H9 (cell line): ENCODE data around the gene SFXN1. TPM values are rescaled to one million over a fixed set of nuclear protein-coding genes. Genes with fewer than 3 reads are reported as not detected.

ENCODE experiments used
- DNase-seq: peaks from one replicate; pipeline ENCODE4 v3.0.0-alpha.2; 2017
- H2AFZ ChIP-seq: one replicate; pipeline ENCODE4 v1.6.1; 2013; ENCODE audit warnings: mild to moderate bottlenecking, low read length, control low read depth, moderate library complexity
- H2AK5ac ChIP-seq: 2 replicates; pipeline ENCODE4 v1.6.1; 2013; ENCODE audit warnings: low read length, control low read depth, mixed read lengths; ENCODE audit not compliant: insufficient read length
- H2BK120ac ChIP-seq: one replicate; pipeline ENCODE4 v1.6.1; 2013; ENCODE audit warnings: low read depth, mild to moderate bottlenecking, low read length, control low read depth, inconsistent platforms; ENCODE audit not compliant: poor library complexity, severe bottlenecking
- H2BK12ac ChIP-seq: 2 replicates; pipeline ENCODE4 v1.6.1; 2013; ENCODE audit warnings: low read length, control low read depth, mixed read lengths, low read depth; ENCODE audit not compliant: insufficient read length
- H2BK15ac ChIP-seq: 2 replicates; pipeline ENCODE4 v1.6.1; 2013; ENCODE audit warnings: low read depth, low read length, control low read depth
- H2BK20ac ChIP-seq: one replicate; pipeline ENCODE4 v1.6.1; 2013; ENCODE audit warnings: low read depth, mild to moderate bottlenecking, low read length, control low read depth, inconsistent platforms; ENCODE audit not compliant: poor library complexity, severe bottlenecking
- H2BK5ac ChIP-seq: 2 replicates; pipeline ENCODE4 v1.6.1; 2013; ENCODE audit warnings: low read length, control low read depth, mixed read lengths; ENCODE audit not compliant: insufficient read length
- H3K14ac ChIP-seq: 2 replicates; pipeline ENCODE4 v1.6.1; 2013; ENCODE audit warnings: low read length, control low read depth; ENCODE audit not compliant: insufficient read depth
- H3K18ac ChIP-seq: 2 replicates; pipeline ENCODE4 v1.6.1; 2013; ENCODE audit warnings: low read depth, mild to moderate bottlenecking, mixed read lengths, low read length, control low read depth; ENCODE audit not compliant: insufficient read length
- H3K23ac ChIP-seq: 2 replicates; pipeline ENCODE4 v1.6.1; 2013; ENCODE audit warnings: low read length, control low read depth, mixed read lengths, low read depth; ENCODE audit not compliant: insufficient read length
- H3K23me2 ChIP-seq: 2 replicates; pipeline ENCODE4 v1.6.1; 2013; ENCODE audit warnings: low read depth, mild to moderate bottlenecking, mixed read lengths, low read length, control low read depth; ENCODE audit not compliant: insufficient read length, poor library complexity, severe bottlenecking
- H3K27ac ChIP-seq: 2 replicates; pipeline ENCODE4 v1.5.1; 2013; ENCODE audit warnings: low read length, control low read depth, mixed read lengths, low read depth; ENCODE audit not compliant: insufficient read length
- H3K27me3 ChIP-seq: 2 replicates; pipeline ENCODE4 v1.6.1; 2013; ENCODE audit warnings: low read length, control low read depth, inconsistent platforms; ENCODE audit not compliant: insufficient read depth
- H3K4ac ChIP-seq: 2 replicates; pipeline ENCODE4 v1.6.1; 2013; ENCODE audit warnings: low read depth, mild to moderate bottlenecking, control low read depth, inconsistent platforms, low read length, moderate library complexity
- H3K4me1 ChIP-seq: 2 replicates; pipeline ENCODE4 v1.6.1; 2013; ENCODE audit warnings: low read length, control low read depth, inconsistent platforms; ENCODE audit not compliant: insufficient read depth
- H3K4me2 ChIP-seq: 2 replicates; pipeline ENCODE4 v1.6.1; 2013; ENCODE audit warnings: low read length, control low read depth, mixed read lengths; ENCODE audit not compliant: insufficient read length, insufficient read depth
- H3K56ac ChIP-seq: 2 replicates; pipeline ENCODE4 v1.6.1; 2013; ENCODE audit warnings: low read depth, mild to moderate bottlenecking, mixed read lengths, low read length, control low read depth; ENCODE audit not compliant: insufficient read length
- H3K79me1 ChIP-seq: 2 replicates; pipeline ENCODE4 v1.6.1; 2013; ENCODE audit warnings: low read depth, mild to moderate bottlenecking, moderate library complexity, low read length, control low read depth, inconsistent platforms; ENCODE audit not compliant: insufficient read depth, poor library complexity, severe bottlenecking
- H3K79me2 ChIP-seq: 2 replicates; pipeline ENCODE4 v1.6.1; 2013; ENCODE audit warnings: low read length, control low read depth, inconsistent platforms; ENCODE audit not compliant: insufficient read depth
- H3K9ac ChIP-seq: 2 replicates; pipeline ENCODE4 v1.6.1; 2013; ENCODE audit warnings: low read length, control low read depth, mixed read lengths; ENCODE audit not compliant: insufficient read length; ENCODE audit errors: extremely low read depth
- H3K9me3 ChIP-seq: one replicate; pipeline ENCODE4 v1.6.1; 2013; ENCODE audit warnings: low read depth, low read length, inconsistent platforms; ENCODE audit not compliant: control insufficient read depth
- H3T11ph ChIP-seq: one replicate; pipeline ENCODE4 v1.6.1; 2013; ENCODE audit warnings: mild to moderate bottlenecking, low read length, control low read depth, inconsistent platforms
- H4K20me1 ChIP-seq: one replicate; pipeline ENCODE4 v1.6.1; 2013; ENCODE audit not compliant: control insufficient read depth, insufficient read length, insufficient read depth
- H4K5ac ChIP-seq: 2 replicates; pipeline ENCODE4 v1.6.1; 2013; ENCODE audit warnings: low read depth, mild to moderate bottlenecking, mixed read lengths, low read length, control low read depth; ENCODE audit not compliant: insufficient read length
- H4K8ac ChIP-seq: replicated peaks from 2 replicates; pipeline ENCODE4 v1.6.1; 2013; ENCODE audit warnings: low read length, control low read depth, mixed read lengths, low read depth; ENCODE audit not compliant: insufficient read length
- H4K91ac ChIP-seq: 2 replicates; pipeline ENCODE4 v1.6.1; 2013; ENCODE audit warnings: low read depth, mild to moderate bottlenecking, moderate library complexity, mixed read lengths, low read length, control low read depth; ENCODE audit not compliant: insufficient read length
- H3K27ac Mint-ChIP-seq, 3 experiments: 2 replicates in 2 of 3; 3 replicates in 1 of 3; pipeline ENCODE4 v1.8.0; 2020 to 2021; ENCODE audit warnings: mixed read lengths in 3 of 3, mild to moderate bottlenecking in 1 of 3, moderate library complexity in 1 of 3
- H3K27me3 Mint-ChIP-seq: 2 replicates; pipeline ENCODE4 v1.8.0; 2021; ENCODE audit warnings: low read depth, mild to moderate bottlenecking, moderate library complexity, mixed read lengths
- H3K36me3 Mint-ChIP-seq, 3 experiments: 2 replicates in 2 of 3; 3 replicates in 1 of 3; pipeline ENCODE4 v1.8.0; 2020 to 2021; ENCODE audit warnings: low read depth in 3 of 3, mixed read lengths in 3 of 3; ENCODE audit not compliant: insufficient read depth in 1 of 3
- H3K4me1 Mint-ChIP-seq, 2 experiments: 2 replicates each; pipeline ENCODE4 v1.8.0; 2020; ENCODE audit warnings: mixed read lengths in 2 of 2
- H3K4me3 Mint-ChIP-seq, 2 experiments: 2 replicates in 1 of 2; 3 replicates in 1 of 2; pipeline ENCODE4 v1.8.0; 2020 to 2021; ENCODE audit warnings: mild to moderate bottlenecking in 2 of 2, mixed read lengths in 2 of 2, moderate library complexity in 1 of 2
- H3K9me3 Mint-ChIP-seq, 2 experiments: 2 replicates in 1 of 2; 3 replicates in 1 of 2; pipeline ENCODE4 v1.8.0; 2020; ENCODE audit warnings: mild to moderate bottlenecking in 2 of 2, mixed read lengths in 2 of 2, moderate library complexity in 1 of 2
- total RNA-seq: library from RNA; stranded (reverse); gene quantifications from 2 replicates; pipeline ENCODE4 v1.2.1, GENCODE V29; 2021
- TF ChIP-seq, protein P1 (sequence below): fragments of 200-600 bp; sonication (generic); conservative IDR thresholded peaks from 3 replicates; pipeline ENCODE4 v1.8.0; 2021; ENCODE audit warnings: antibody characterized with exemption, mild to moderate bottlenecking

Gene SFXN1
- total RNA-seq, 1 experiment from 2014 or later: 99.2 TPM

DNA sequence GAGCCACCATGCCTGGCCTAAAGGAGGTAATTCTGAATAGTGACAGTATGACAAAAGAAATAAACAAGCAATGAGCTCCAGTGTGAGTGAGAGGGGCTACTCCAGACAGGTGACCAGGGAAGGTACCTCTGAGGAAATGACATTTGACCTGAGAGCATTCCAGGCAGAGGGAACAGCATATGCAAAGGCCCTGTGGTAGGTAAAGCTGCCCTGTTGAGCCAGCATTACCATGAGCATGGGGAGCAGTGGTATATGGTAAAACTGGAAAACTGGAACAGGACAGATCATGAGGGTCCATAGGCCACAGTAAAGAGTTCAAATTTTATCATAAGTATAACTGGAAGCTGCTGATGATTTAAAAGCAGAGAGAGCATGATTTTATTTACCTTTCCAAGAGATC, 6.0 kb upstream of the SFXN1 start:
- Histone ChIP-seq H2BK15ac (no peak overlapping the region), H3K9ac (no peak overlapping the region), H3K23ac (no peak overlapping the region), H2AK5ac (no peak overlapping the region), H2AFZ (no peak overlapping the region), H3K56ac (no peak overlapping the region), H4K20me1 (no peaks in the 10 kb centered on the region), H2BK5ac (no peak overlapping the region), H2BK20ac (no peak overlapping the region), H3K18ac (no peak overlapping the region), H3K79me2 (no peaks in the 10 kb centered on the region), H3K23me2 (no peaks in the 10 kb centered on the region), H3K79me1 (no peaks in the 10 kb centered on the region), H3K14ac (no peak overlapping the region), H3K9me3 (no peaks in the 10 kb centered on the region), H2BK120ac (no peak overlapping the region), H3K27me3 (no peaks in the 10 kb centered on the region), H3K4me1 (no peaks in the 10 kb centered on the region), H3K4me2 (no peak overlapping the region), H3K27ac (no peak overlapping the region), H2BK12ac (no peak overlapping the region), H3T11ph (no peak overlapping the region), H4K91ac (no peak overlapping the region), H3K4ac (no peak overlapping the region), H4K8ac (no peak overlapping the region), H4K5ac (no peak overlapping the region)
- Mint-ChIP-seq H3K4me1 (peaks cover 0 to 2% of the 10 kb centered on the region in 2 experiments; a peak in 1 of 4 replicates), H3K9me3 (no peaks in the 10 kb centered on the region; a peak in 1 of 5 replicates), H3K27me3 (peaks cover 43% of the 10 kb centered on the region), H3K4me3 (no peak overlapping the region), H3K36me3 (no peaks in the 10 kb centered on the region), H3K27ac (no peak overlapping the region)
- TF ChIP-seq, protein P1, sequence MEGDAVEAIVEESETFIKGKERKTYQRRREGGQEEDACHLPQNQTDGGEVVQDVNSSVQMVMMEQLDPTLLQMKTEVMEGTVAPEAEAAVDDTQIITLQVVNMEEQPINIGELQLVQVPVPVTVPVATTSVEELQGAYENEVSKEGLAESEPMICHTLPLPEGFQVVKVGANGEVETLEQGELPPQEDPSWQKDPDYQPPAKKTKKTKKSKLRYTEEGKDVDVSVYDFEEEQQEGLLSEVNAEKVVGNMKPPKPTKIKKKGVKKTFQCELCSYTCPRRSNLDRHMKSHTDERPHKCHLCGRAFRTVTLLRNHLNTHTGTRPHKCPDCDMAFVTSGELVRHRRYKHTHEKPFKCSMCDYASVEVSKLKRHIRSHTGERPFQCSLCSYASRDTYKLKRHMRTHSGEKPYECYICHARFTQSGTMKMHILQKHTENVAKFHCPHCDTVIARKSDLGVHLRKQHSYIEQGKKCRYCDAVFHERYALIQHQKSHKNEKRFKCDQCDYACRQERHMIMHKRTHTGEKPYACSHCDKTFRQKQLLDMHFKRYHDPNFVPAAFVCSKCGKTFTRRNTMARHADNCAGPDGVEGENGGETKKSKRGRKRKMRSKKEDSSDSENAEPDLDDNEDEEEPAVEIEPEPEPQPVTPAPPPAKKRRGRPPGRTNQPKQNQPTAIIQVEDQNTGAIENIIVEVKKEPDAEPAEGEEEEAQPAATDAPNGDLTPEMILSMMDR: no peak
- DNase-seq: no peak
